HG02588 (cell line): ENCODE measurements around the gene HS3ST3A1.

ENCODE experiments used
- ATAC-seq: cut with Tn5 transposase; IDR thresholded peaks from one replicate; pipeline ENCODE4 v1.9.1; 2021; ENCODE audit warnings: mild to moderate bottlenecking, moderate library complexity; ENCODE audit not compliant: unreplicated experiment

The HS3ST3A1 gene

GRCh38 chr17:13598353-13599167 lies 3.2 kb downstream of the HS3ST3A1 start:
- no peak for ATAC-seq

- no peak for ATAC-seq
Observed at GRCh38 chr17:13597723-13598347, 3.9 kb downstream of the HS3ST3A1 start.

- no peak for ATAC-seq
Observed at GRCh38 chr17:13596241-13596923, 5.3 kb downstream of the HS3ST3A1 start.

- no peak for ATAC-seq
Observed at GRCh38 chr17:13595599-13595899, 6.2 kb downstream of the HS3ST3A1 start.

- no peak for ATAC-seq
Observed at GRCh38 chr17:13594762-13595598, 6.7 kb downstream of the HS3ST3A1 start.

- no peak for ATAC-seq
Observed at GRCh38 chr17:13594310-13594709, 7.4 kb downstream of the HS3ST3A1 start.

GRCh38 chr17:13593757-13594156 lies 8.0 kb downstream of the HS3ST3A1 start:
- ATAC-seq: no peak

- ATAC-seq: no peak
Observed at GRCh38 chr17:13593021-13593751, 8.5 kb downstream of the HS3ST3A1 start.

GRCh38 chr17:13592427-13592826 lies 9.3 kb downstream of the HS3ST3A1 start:
- ATAC-seq: no peak

- no peak for ATAC-seq
Observed at GRCh38 chr17:13590441-13590840, 11.3 kb downstream of the HS3ST3A1 start.

GRCh38 chr17:13589658-13590057 lies 12.1 kb downstream of the HS3ST3A1 start:
- ATAC-seq: no peak

GRCh38 chr17:13587487-13588338 lies 14.0 kb downstream of the HS3ST3A1 start:
- no peak for ATAC-seq

- no peak for ATAC-seq
Observed at GRCh38 chr17:13584701-13585080, 17.0 kb downstream of the HS3ST3A1 start.

GRCh38 chr17:13583996-13584700 lies 17.6 kb downstream of the HS3ST3A1 start:
- no peak for ATAC-seq

- ATAC-seq: no peak
Observed at GRCh38 chr17:13582776-13583547, 18.8 kb downstream of the HS3ST3A1 start.

GRCh38 chr17:13581925-13582324 lies 19.8 kb downstream of the HS3ST3A1 start:
- ATAC-seq: no peak

GRCh38 chr17:13580790-13581189 lies 20.9 kb downstream of the HS3ST3A1 start:
- no peak for ATAC-seq
